GM12872 (cell line): Measurements from ENCODE around the gene ZNF540.

Experiments used
- CTCF ChIP-seq: IDR thresholded peaks from 3 replicates; pipeline ENCODE4 v1.5.1; 2011; ENCODE audit warnings: low read depth, mild to moderate bottlenecking, low read length, moderate library complexity; ENCODE audit not compliant: insufficient read depth

ZNF540 gene

GRCh38 chr19:37594304-37594981 lies at the start of gene ZNF540, which contains the start of gene ZNF571:
Gene ZNF540, plus strand, starts transcription at chr19:37594876. Its CDS starts 3,572 bp downstream, at chr19:37598448.
Gene ZNF571, minus strand, starts transcription at chr19:37594792. Its CDS starts 8,116 bp downstream, at chr19:37586676.
- TF ChIP-seq CTCF = no peak

- peak; percentile 38; the same call in 2 of the 3 replicates for TF ChIP-seq CTCF
Observed at GRCh38 chr19:37551129-37551993, 43.3 kb upstream of the ZNF540 start.

- TF ChIP-seq CTCF = no peak
Observed at GRCh38 chr19:37563518-37563917, 31.2 kb upstream of the ZNF540 start.

- TF ChIP-seq CTCF = no peak
Observed at GRCh38 chr19:37564624-37565369, 29.9 kb upstream of the ZNF540 start.

- no peak for TF ChIP-seq CTCF
Observed at GRCh38 chr19:37565370-37565669, 29.4 kb upstream of the ZNF540 start.

- TF ChIP-seq CTCF = no peak
Observed at GRCh38 chr19:37572203-37572602, 22.5 kb upstream of the ZNF540 start.

GRCh38 chr19:37583340-37583739 lies 11.3 kb upstream of the ZNF540 start:
- TF ChIP-seq CTCF = no peak
